Stimulated activated CD8-positive, alpha-beta memory T cell treated with anti-CD3 and anti-CD28 coated beads, Interleukin-4, amount 100 ng/mL, for 24 hours (primary cell): ENCODE data around the gene KRTAP5-7.
"Not testable (repeated sequence)": the region's sequence is repeated elsewhere in the genome, so short reads cannot be mapped to it uniquely, and the experiment has no call there.

Experiments
- DNase-seq: peaks from one replicate; pipeline ENCODE4 v3.0.0-alpha.2; 2020; ENCODE audit warnings: low read depth

Gene KRTAP5-7, protein sequence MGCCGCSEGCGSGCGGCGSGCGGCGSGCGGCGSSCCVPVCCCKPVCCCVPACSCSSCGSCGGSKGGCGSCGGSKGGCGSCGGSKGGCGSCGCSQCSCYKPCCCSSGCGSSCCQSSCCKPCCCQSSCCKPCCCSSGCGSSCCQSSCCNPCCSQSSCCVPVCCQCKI

GRCh38 chr11:71526796-71527575, at the start of gene KRTAP5-7:
Gene KRTAP5-7 (plus strand): TSS chr11:71527267. CDS start chr11:71527301, 34 bp downstream.
- not testable (repeated sequence) for DNase-seq

GRCh38 chr11:71477641-71478527, 49.2 kb upstream of the KRTAP5-7 start:
- DNase-seq: no peak

- DNase-seq: no peak
Measured at GRCh38 chr11:71478528-71478840, 48.6 kb upstream of the KRTAP5-7 start.

GRCh38 chr11:71481101-71481960, 45.7 kb upstream of the KRTAP5-7 start:
- no peak for DNase-seq

DNA sequence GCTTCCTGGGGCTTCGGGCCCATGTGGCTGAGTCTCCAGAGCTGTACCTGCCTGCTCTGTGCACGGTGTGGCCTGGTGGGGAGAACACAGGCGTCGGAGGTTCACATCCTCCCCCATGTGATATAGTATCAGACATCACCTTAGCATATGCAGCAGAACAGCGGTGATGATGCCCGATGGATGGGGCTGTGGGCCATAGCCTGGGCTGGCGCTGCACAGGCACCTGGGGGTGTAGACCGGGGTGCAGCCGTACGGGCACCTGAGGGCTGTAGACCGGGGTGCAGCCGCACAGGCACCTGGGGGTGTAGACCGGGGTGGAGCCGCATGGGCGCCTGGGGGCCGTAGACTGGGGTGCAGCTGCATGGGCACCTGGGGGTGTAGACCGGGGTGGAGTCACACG, 44.9 kb upstream of the KRTAP5-7 start:
- DNase-seq: no peak

DNA sequence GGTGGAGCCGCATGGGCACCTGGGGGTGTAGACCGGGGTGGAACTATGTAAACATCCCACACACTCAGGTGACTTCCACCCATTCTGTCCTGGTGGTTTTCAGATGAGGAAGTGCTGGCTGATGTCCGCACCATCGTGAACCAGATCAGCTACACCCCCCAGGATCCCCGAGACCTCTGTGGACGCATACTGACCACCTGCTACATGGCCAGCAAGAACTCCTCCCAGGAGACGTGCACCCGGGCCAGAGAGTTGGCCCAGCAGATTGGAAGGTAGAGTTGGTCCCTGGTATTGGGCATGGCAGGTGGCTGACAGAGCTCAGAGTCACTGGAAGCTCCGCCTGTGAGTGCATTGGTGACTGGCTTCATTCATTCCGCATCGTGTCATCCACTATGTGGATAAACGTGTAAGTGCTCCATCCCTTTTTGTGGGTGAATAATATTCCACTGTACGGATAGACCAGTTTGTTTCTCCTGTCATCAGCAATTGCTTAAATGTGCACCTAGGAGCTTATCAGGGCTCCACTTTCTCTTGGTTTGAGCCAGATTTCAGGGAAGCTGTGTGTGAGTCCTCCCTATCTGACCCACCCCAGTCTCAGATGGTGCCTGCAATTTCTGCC, 44.2 kb upstream of the KRTAP5-7 start:
- DNase-seq: no peak

DNA sequence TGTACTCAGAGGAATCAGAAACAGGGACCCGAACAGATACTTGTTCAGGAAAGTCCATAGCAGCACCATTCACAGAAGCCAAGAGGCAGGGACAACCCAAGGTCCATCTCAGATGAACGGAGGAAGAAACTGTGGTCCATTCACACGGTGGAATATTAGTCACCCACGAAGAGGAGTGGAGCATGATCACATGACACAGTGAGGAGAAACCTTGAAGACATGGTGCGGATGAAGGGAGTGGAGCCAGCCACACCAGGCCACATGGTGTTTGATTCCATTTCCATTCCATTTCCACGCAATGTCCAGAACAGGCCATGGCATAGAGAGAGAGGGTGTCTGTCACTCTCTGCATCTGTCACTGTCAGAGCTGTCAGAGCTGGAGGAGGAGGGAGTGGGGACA, 43.4 kb upstream of the KRTAP5-7 start:
- no peak for DNase-seq

DNA sequence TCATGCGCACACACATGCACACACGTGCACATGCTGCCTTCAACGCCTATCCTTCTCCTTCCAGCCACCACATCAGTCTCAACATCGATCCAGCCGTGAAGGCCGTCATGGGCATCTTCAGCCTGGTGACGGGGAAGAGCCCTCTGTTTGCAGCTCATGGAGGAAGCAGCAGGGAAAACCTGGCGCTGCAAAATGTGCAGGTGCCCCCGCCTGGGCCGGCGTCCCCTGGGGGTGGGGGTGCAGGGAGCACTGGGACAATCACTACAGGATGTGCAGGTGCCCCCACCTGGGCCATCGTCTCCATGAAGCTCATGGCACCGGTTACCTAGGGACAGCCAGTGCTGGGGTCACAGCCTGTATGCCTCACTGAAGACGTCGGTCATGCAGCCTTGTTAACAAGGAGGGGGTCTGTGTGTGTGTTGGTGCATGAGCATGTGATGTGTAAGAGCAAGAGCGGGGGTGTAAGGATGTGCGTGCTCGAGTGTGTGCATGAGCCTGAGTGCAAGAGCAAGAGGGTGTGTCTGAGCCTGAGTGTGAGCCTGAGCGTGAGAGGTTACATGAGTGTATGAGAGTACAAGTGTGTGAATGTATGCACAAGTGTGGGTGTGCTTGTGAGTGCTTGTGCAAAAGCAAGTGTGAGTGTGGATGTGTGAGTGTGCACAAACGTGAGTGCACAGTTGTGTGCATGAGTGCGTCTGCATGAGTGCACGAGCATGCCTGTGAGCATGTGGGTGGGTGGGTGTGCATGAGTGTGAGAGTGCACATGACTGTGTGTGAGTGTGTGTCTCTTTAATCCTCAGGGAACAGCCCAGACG, 42.6 kb upstream of the KRTAP5-7 start:
- no peak for DNase-seq

GRCh38 chr11:71485063-71485399, 42.0 kb upstream of the KRTAP5-7 start:
- no peak for DNase-seq

DNA sequence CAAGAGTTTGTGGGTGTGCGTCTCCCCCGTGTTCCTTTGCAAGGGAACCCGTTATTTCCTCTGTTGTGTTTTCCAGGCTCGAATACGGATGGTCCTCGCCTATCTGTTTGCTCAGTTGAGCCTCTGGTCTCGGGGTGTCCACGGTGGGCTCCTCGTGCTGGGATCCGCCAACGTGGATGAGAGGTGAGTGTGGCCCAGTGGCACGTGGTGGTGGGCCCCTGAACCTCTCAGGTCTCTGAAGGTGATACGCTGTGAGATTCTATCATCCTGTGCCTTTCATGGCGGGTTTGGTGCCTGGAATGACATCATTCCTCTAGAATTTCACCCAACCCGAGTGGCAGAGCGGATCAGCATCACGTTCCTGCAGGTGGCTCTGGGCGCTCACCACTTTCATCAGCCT, 41.6 kb upstream of the KRTAP5-7 start:
- no peak for DNase-seq

- DNase-seq: no peak
Measured at GRCh38 chr11:71486320-71486719, 40.7 kb upstream of the KRTAP5-7 start.

DNA sequence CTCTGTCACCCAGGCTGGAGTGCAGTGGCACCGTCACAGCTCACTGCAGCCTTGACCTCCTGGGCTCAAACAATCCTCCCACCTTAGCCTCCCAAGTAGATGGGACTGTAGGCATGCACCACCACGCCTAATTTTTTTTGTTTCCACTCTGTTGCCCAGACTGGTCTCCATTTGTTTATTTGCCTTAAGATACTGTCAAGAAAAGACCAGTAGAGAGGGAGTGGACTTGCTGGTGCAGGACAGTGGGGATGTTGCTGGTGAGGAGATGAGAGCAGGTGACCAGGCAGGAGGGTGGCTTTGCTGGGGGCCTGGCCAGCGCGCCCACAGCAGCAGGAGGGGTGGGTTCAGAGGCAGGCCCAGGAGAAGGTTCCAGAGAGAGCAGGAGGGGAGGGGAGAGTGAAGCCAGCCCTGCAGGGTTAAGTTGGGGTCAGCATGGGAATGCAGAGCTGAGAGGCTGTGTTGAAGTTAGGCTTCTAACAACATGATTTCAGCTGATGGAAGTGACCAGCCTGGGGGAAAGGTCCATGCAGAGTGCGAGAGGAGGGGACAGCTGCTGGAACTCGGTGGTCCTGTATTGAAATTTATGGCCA, 38.3 kb upstream of the KRTAP5-7 start:
- DNase-seq: no peak

GRCh38 chr11:71489311-71490043, 37.6 kb upstream of the KRTAP5-7 start:
- DNase-seq: peak; percentile 35

- DNase-seq: no peak
Measured at GRCh38 chr11:71490044-71490730, 36.9 kb upstream of the KRTAP5-7 start.

DNA sequence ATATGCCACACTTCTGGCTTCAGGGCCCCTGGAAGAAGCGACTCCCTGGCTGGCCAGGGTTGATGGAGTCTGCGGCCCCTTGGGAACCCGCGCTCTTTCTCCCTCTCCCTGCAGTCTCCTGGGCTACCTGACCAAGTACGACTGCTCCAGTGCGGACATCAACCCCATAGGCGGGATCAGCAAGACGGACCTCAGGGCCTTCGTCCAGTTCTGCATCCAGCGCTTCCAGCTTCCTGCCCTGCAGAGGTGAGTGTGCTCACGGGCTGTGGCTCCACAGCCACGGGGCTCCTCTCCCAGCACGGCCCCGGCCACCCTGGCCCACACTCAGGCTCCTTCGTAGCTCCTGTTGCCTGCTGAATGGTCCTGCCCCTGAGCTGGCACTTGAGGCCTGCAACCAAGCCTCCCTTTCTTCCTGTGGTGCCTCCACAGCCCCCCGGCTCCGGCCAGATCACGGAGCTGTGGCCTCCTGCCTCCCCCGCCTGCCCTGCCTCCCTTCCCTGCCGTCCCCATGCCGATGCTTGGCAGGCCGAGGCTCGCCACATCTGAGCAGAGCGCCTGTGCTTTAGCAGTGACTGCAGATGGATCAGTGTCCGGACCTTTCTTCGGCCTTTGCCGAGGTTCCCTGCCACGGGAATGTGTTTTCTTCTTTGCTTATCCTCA, 36.2 kb upstream of the KRTAP5-7 start:
- no peak for DNase-seq

GRCh38 chr11:71491531-71491930, 35.5 kb upstream of the KRTAP5-7 start:
- DNase-seq: no peak

GRCh38 chr11:71491940-71492339, 35.1 kb upstream of the KRTAP5-7 start:
- DNase-seq: no peak
